ENCODE measurements around the gene NLRP7.
"Not testable (repeated sequence)": the region's sequence is repeated elsewhere in the genome, so short reads cannot be mapped to it uniquely, and the experiment has no call there.

NLRP7 gene

GRCh38 chr19:54919646-54920563 lies 27.4 kb downstream of the NLRP7 start:
- not testable (repeated sequence) for DNase-seq (ENCODE audit: low spot score)

DNA sequence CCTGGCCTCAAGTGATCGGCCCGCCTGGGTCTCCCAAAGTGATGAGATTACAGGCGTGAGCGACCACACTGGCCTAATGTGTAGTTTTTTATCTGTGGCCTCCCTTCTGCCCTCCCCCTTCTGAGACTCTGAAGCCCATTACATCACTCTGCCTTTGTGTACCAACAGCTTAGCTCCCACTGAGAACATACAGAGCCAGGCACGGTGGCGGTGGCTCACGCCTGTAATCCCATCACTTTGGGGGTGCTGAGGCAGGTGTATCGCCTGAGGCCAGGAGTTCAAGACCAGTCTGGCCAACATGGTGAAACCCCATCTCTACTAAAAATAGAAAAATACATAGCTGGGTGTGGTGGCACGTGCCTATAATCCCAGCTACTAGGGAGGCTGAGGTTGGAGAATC lies 28.8 kb downstream of the NLRP7 start:
- DNase-seq (ENCODE audit: low spot score) = no peak

DNA sequence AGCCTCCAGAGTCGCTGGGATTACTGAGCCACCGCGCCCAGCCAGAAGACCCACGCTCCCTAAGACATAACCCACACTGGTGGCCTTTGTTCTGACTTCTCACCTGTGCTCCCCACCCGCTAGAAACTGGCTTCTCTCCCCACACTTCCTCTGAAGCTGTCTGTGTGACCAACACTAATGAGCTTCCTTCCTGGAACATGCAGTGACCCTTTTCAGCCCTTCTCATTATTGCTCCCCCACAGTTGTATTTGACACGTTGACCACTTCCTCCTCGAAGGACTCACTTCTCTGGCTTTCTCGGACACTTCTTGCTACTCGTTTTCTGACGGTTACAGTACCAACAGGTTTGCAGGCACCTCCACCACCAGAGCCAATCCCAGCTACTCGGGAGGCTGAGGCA lies 30.5 kb downstream of the NLRP7 start:
- no peak for DNase-seq (ENCODE audit: low spot score)

DNA sequence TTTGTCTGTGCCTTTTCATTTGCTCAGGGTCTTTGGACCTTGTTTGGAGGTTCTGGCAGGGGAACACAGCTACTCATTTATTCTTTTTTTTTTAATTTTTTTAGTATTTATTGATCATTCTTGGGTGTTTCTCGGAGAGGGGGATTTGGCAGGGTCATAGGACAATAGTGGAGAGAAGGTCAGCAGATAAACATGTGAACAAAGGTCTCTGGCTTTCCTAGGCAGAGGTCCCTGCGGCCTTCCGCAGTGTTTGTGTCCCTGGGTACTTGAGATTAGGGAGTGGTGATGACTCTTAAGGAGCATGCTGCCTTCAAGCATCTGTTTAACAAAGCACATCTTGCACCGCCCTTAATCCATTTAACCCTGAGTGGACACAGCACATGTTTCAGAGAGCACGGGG lies 39.4 kb downstream of the NLRP7 start:
- not testable (repeated sequence) for DNase-seq (ENCODE audit: low spot score)

DNA sequence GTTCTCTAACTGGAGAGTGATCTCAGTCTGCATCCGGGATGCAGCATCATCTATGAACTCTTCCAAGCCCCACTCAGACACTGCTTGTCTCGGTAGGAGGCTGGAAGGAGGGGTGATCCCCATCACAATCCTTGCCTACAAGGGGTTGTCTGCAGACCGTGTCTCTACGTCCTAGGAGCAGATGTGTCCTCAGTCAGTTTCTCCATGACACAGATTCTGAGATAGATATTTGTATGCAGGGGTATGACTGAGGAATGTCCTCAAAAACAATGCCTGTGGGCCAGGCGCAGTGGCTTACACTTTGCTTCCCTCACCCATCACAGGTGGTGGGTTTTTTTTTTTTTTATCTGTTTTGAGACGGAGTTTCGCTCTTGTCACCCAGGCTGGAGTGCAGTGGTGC lies 40.5 kb downstream of the NLRP7 start:
- DNase-seq (ENCODE audit: low spot score) = no peak

- no peak for DNase-seq (ENCODE audit: low spot score)
These were observed 41.4 kb downstream of the NLRP7 start, which contains the start of gene NCR1 for GRCh38 chr19:54905803-54906511. TSS of gene NCR1 (plus strand) at chr19:54906148. CDS start at chr19:54906188, 40 bp downstream.

- DNase-seq (ENCODE audit: low spot score) = no peak
These were observed 41.9 kb downstream of the NLRP7 start for GRCh38 chr19:54905421-54905802.

GRCh38 chr19:54904261-54904660 lies 43.1 kb downstream of the NLRP7 start:
- DNase-seq (ENCODE audit: low spot score) = not testable (repeated sequence)

DNA sequence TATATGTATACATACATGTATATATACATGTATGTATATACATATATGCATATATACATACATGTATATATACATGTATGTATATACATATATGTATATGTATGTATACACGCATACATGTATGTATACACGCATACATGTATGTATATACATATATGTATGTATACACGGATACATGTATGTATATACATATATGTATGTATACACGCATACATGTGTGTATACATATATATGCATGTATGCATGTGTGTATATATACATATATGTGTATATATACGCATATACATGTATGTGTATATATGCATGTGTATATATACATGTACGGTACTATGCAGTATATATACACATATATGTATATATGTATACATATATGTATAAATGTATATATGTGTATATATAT lies 44.0 kb downstream of the NLRP7 start:
- no peak for DNase-seq (ENCODE audit: low spot score)

GRCh38 chr19:54902061-54902460 lies 45.3 kb downstream of the NLRP7 start:
- DNase-seq (ENCODE audit: low spot score) = no peak

- not testable (repeated sequence) for DNase-seq (ENCODE audit: low spot score)
These were observed 46.2 kb downstream of the NLRP7 start for GRCh38 chr19:54901153-54901552.

DNA sequence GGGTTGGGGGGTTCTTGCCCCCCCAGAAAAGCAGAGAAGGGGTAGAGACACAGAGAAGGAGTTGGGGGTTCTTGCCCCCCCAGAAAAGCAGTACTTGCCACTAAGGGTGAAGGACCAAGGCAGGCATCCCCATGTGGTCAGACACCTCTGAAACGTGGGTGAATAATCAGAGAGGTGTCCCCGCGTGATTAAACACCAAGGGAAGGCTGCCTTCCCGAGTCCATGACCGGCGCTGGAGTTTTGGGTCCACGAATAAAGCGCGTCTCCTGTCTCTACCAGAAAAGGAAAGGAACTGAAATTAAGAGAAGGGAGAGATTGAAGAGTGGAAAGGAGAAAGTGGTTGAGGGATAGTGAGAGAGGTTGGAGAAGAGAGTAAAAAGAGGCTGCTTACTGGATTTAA lies 47.7 kb downstream of the NLRP7 start:
- DNase-seq (ENCODE audit: low spot score) = not testable (repeated sequence)

- not testable (repeated sequence) for DNase-seq (ENCODE audit: low spot score)
These were observed 48.6 kb downstream of the NLRP7 start for GRCh38 chr19:54898685-54899084.

- DNase-seq (ENCODE audit: low spot score) = no peak
These were observed 51.3 kb downstream of the NLRP7 start for GRCh38 chr19:54896036-54896435.

DNA sequence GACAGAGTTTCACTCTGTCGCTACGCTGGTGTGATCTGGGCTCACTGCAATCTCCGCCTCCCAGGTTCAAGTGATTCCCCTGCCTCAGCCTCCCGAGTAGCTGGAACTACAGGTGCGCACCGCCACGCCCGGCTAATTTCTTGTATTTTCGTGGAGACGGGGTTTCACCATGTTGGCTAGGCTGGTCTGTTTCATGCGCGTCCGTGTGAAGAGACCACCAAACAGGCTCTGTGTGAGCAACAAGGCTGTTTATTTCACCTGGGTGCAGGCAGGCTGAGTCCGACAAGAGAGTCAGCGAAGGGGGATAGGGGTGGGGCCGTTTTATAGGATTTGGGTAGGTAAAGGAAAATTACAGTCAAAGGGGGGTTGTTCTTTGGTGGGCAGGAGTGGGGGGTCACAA lies 53.2 kb downstream of the NLRP7 start:
- not testable (repeated sequence) for DNase-seq (ENCODE audit: low spot score)

GRCh38 chr19:54893406-54893805 lies 53.9 kb downstream of the NLRP7 start:
- no peak for DNase-seq (ENCODE audit: low spot score)

- DNase-seq (ENCODE audit: low spot score) = no peak
These were observed 57.8 kb downstream of the NLRP7 start for GRCh38 chr19:54889566-54889965.

- no peak for DNase-seq (ENCODE audit: low spot score)
These were observed 59.1 kb downstream of the NLRP7 start for GRCh38 chr19:54888239-54888638.

- no peak for DNase-seq (ENCODE audit: low spot score)
These were observed 64.1 kb downstream of the NLRP7 start for GRCh38 chr19:54883228-54883627.

- no peak for DNase-seq (ENCODE audit: low spot score)
These were observed 64.6 kb downstream of the NLRP7 start for GRCh38 chr19:54882758-54883157.

- no peak for DNase-seq (ENCODE audit: low spot score)
These were observed 65.4 kb downstream of the NLRP7 start for GRCh38 chr19:54881884-54882283.

- no peak for DNase-seq (ENCODE audit: low spot score)
These were observed 69.9 kb downstream of the NLRP7 start for GRCh38 chr19:54877471-54877870.

GRCh38 chr19:54875506-54875905 lies 71.8 kb downstream of the NLRP7 start:
- no peak for DNase-seq (ENCODE audit: low spot score)
